C4-2B (cell line): Measurements from ENCODE around the gene CYB561D2.

ENCODE experiments used
- CTCF ChIP-seq: fragments of 450-650 bp; conservative IDR thresholded peaks from 2 replicates; pipeline ENCODE4 v1.5.1; 2017; ENCODE audit warnings: mild to moderate bottlenecking
- ZFX ChIP-seq: fragments of 450-650 bp; IDR thresholded peaks from 2 replicates; pipeline ENCODE4 v1.6.1; 2017

- TF ChIP-seq CTCF (no peak), ZFX (no peak)
These were observed 36.3 kb upstream of the CYB561D2 start for GRCh38 chr3:50314342-50314741.
